Forelimb muscle (tissue), 1 donor: Measurements from ENCODE around the gene PSMD8. TPM values are rescaled to one million over a fixed set of nuclear protein-coding genes. Genes with fewer than 3 reads are reported as not detected.
"Not testable (repeated sequence)": the region's sequence is repeated elsewhere in the genome, so short reads cannot be mapped to it uniquely, and the experiment has no call there.

ENCODE experiments used
- DNase-seq: peaks from one replicate; pipeline ENCODE4 v3.0.0-alpha.2; 2013; ENCODE audit warnings: low read depth
- polyA plus RNA-seq: library from polyadenylated mRNA; unstranded; fragments of 120-200 nt; gene quantifications from one replicate; pipeline ENCODE4 v1.2.1, GENCODE V29; 2013; ENCODE audit not compliant: insufficient read length

The PSMD8 gene
- polyA plus RNA-seq, 1 donor: 117 TPM

GRCh38 chr19:38361633-38362075, 12.7 kb upstream of the PSMD8 start:
- DNase-seq: no peak

- DNase-seq: no peak
Observed at GRCh38 chr19:38362076-38362945, 12.1 kb upstream of the PSMD8 start.

GRCh38 chr19:38362946-38363688, 11.3 kb upstream of the PSMD8 start:
- not testable (repeated sequence) for DNase-seq

GRCh38 chr19:38367041-38367440, 7.3 kb upstream of the PSMD8 start:
- no peak for DNase-seq

GRCh38 chr19:38369584-38369983, 4.8 kb upstream of the PSMD8 start:
- DNase-seq: no peak

- DNase-seq: no peak
Observed at GRCh38 chr19:38370299-38370698, 4.1 kb upstream of the PSMD8 start.

GRCh38 chr19:38371081-38371480, 3.3 kb upstream of the PSMD8 start:
- no peak for DNase-seq

GRCh38 chr19:38373907-38374331, 452 bp upstream of the PSMD8 start:
- DNase-seq: no peak

- no peak for DNase-seq
Observed at GRCh38 chr19:38375098-38375493, 725 bp downstream of the PSMD8 start.

GRCh38 chr19:38375748-38376147, 1.4 kb downstream of the PSMD8 start:
- no peak for DNase-seq

- DNase-seq: no peak
Observed at GRCh38 chr19:38376576-38376975, 2.2 kb downstream of the PSMD8 start.

- no peak for DNase-seq
Observed at GRCh38 chr19:38377052-38377451, 2.7 kb downstream of the PSMD8 start.

- DNase-seq: no peak
Observed at GRCh38 chr19:38378866-38379265, 4.5 kb downstream of the PSMD8 start.

- no peak for DNase-seq
Observed at GRCh38 chr19:38381138-38381537, 6.8 kb downstream of the PSMD8 start.

- no peak for DNase-seq
Observed at GRCh38 chr19:38383184-38383583, 8.8 kb downstream of the PSMD8 start.

GRCh38 chr19:38383743-38384142, 9.4 kb downstream of the PSMD8 start:
- no peak for DNase-seq

- DNase-seq: no peak
Observed at GRCh38 chr19:38384209-38385027, 10.0 kb downstream of the PSMD8 start.

- no peak for DNase-seq
Observed at GRCh38 chr19:38385057-38385803, 10.9 kb downstream of the PSMD8 start.

- no peak for DNase-seq
Observed at GRCh38 chr19:38385804-38386257, 11.5 kb downstream of the PSMD8 start.

GRCh38 chr19:38386300-38386970, 12.1 kb downstream of the PSMD8 start:
- DNase-seq: no peak
